Stimulated activated CD8-positive, alpha-beta memory T cell treated with anti-CD3 and anti-CD28 coated beads, Interleukin-2, amount 100 ng/mL, for 48 hours (primary cell): ENCODE results near the gene IBA57.

Experiments used
- DNase-seq, 2 donors: peaks; one replicate each; pipeline ENCODE4 v3.0.0-alpha.2; 2020; ENCODE audit warnings: low read depth in 2 of 2

Gene IBA57

DNA sequence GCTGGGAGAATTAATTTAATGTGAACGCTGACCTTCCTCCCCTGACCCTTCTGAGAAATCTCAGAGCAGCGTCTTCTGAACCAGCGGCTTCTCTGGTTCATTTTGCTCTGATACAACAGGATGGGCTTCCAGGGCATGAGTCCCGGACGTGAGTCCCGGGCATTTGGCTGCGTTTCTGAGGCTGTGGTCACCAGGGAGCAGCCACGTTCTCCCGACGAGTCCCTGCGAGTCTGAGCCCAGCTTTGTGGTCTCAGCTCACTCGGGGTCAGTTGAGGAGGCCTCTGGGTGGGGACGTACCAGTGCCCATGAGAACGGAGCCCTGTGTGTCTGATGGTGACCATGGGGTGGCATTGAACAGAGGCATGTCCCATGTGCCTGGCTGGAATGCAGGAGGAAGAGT lies 24.6 kb downstream of the IBA57 start:
- no peak for DNase-seq

DNA sequence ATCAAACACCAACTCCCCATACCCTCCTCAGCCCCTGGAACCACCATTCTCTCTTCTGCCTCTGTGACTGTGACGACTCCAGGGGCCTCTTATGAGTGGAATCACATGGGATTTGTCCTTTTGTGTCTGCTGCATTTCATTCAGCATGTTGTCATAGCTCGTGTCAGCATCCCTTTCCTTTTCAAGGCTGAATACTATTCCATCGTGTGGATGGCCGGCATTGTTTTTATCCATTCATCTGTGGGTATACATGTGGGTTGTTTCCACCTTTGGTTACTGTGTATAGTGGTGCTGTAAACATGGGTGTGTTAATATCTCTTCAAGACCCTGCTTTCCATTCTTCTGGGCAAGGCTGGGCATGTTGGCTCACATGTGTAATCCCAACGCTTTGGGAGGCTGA lies 25.2 kb downstream of the IBA57 start:
- DNase-seq = no peak

DNA sequence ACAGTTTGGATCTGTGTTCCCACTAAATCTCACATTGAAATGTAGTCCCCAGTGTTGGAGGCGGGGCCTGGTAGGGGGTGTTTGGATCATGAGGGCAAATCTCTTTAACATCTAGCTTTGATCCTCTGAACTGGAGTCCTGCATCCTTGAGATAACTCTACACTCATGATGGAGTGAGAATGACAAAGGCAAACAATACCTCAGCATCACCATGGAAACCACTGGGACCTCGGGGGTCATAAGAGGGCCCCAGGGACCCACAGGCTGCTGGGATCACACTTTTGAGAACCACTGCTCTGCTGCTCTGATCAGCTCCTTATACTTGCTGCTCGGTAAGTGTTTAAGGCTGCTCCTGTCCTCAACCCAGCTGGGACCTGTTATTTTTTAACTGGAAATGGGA lies 28.8 kb downstream of the IBA57 start:
- no peak for DNase-seq

DNA sequence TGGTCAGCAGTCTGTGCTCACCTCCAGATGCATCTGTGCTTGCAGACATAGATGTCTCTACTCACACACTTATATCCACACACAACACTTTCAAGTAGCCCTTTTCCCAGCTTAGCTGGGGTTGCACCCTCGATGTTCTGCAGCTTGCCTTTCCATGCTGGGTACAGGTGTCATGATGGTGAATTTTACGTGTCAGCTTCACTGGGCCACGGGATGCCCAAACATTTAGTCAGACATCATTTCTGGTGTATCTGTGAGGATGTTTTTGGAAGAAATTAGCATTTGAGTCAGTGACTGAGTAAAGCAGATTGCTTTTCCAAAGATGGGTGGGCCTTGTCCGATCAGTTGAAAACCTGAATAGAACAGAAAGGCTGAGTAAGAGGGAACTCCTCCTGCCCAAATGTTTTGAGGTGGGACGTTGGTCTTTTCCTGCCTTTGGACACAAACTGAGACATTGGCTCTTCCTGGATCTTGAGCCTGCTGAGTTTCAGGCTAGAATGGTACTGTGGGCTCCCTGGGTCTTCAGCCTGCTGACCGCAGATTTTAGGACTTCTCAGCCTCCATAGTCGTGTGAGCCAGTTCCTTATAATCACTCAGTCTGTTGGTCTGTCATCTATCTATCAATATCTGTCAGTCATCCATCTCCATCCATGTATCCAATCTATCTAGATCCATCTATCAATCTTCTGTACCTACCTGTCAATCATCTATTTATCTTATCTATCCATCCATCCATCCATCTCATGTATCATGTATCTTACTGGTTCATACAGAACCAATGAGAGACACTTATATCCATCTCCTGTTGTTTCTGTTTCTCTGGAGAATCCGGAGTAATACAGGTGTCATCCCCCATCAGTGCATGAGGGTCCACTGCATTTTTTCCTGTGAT lies 29.6 kb downstream of the IBA57 start:
- DNase-seq = no peak

DNA sequence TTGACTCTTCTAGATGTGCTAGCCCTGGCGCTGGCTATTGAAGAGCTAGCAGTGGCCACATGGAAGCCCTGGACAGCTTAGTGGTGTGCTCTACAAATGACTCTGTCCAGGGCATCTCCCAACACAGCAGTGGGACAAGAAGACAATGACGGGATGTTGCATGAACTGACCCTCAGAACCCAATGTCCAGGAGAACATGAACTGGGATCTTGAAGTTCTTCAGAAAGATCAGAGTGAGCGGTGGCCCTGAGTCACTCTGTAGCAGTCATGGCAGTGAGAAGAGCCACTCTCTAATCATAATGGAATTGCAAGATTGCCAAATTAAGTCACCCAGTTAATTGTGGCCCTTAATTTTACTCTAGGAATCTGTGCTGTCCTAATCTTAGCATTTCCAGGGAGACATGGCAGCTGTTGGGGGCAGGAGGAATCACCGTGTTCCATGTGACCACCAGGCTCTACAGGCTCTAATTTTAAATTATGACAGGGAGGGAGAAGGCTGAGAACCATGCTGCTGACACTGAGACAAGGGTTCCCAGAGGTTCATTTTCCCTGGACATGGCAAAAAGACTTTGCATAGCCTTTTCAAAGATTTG lies 32.0 kb downstream of the IBA57 start:
- no peak for DNase-seq

DNA sequence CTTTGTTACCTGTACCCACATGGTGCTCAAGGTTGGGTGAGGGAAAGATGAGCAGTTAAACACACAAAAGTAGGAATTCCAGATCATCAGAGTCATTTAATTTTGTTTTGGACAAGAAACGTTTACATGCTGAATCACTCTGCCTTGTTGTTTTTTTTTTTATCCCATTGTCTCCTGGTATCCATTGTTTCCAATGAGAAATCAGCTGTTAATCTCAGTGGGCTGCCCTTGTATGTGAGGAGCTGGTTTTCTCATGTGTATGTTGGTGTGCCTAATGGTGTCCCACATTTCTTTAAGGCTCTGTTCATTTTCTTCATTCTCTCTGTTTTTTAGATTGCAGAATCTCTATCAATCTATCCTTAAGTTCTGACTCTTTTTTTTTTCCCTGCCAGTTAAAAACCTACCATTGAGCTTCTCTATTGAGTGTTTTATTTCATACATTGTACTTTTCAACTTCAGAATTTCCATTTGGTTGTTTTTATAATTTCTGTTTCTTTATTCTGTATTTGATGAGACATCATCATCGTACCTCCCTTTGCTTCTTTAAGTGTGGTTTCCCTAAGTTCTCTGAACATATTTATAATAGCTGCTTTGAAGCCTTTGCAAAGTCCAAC lies 33.5 kb downstream of the IBA57 start:
- DNase-seq = no peak

DNA sequence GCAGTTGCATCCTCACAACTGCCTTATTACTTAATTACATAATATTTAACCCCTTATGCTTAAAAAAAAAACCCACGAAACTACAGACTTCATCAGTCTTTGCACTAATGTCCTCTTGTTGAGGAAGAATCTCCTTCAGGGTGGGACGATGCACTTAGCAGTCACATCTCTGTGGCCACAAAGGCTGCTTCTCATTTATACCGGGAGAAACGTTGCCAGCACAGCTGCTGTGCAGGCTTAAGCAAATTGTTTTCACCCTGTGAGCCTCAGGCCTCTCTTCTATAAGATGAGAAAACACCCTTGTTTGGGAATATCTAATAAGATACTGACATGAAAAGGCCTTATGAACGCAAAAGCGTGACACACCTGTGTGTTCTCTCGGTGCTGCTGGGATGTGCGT lies 39.4 kb downstream of the IBA57 start:
- DNase-seq = no peak

DNA sequence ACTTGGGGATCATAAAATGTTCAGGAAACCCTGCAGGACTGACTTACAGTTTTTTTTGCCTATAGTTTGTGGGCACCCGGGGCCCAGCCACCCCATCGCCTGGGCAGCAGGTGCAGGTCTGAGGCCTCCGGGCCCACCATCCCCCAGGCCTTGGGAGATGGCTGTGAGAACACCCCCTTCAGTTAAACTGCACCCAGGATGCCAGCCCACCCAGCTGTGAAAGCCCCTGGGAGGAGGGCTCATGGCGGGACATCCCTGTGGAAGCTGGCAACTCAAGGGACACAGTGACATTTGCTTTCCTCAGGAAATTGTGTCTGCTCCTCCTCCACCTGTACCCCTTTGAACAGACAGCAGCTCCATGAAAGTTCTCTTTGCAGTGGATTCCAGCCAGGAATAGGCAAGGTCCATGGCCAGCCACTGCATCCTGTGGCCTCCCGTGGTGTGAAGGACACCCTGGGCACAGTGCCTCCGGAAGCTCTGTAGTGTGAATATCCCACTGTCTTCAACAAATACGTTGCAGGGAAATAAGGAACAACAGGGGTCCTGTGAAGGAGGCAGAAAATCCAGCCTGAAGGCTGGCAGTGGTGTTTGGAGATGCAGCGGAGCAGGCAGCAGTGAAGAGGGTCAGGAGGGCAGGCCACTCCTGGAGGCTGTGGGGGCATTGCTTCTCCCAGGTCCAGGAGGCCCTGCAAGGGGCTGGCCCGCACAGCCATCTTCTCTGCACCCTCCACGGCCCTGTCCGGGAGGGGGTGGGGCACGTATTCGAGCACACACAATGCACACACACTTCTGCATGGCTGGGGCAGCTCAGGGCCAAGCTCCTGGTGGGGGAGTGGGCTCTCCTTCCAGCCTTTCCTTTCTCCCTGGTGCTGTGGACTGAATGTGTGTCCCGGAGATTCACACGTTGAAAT lies 40.2 kb downstream of the IBA57 start:
- DNase-seq = no peak

DNA sequence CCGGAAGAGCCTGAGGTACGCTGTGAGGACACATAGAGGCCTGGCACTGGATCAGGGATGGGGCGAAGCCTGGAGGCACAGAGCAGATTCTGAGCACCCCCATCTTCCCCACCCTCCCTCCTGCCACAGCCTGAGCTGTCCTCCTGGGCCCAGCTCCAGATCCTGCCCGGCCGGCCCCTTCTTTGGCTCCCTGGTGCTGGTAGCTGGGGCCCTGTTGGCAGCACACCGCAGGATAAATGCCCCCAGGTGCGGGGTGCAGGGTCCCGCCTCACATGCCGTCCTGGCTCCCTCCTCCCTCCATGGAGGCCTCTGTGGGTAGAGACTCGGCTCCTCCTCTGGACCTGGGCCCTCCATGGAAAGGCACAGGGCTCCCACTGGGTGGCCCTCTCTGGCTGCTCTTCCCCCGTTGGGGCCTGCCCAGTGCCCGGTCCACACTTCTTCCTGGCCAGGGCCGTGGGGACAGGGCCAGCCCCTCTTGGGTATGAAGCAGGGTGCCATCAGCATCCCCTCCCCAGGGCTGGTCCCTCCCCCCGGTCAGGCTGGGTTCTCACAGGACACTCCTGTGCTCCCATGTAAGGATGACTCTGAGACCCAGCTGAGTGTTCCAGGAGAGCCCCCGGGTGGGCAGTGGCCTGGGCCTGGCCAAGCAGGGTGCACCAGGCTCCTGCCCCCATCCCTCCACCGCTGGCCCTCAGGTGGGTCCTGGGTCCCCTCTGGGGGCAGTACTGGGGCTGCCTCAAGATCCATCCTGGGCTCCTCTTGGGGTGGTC lies 41.2 kb downstream of the IBA57 start:
- DNase-seq = no peak

DNA sequence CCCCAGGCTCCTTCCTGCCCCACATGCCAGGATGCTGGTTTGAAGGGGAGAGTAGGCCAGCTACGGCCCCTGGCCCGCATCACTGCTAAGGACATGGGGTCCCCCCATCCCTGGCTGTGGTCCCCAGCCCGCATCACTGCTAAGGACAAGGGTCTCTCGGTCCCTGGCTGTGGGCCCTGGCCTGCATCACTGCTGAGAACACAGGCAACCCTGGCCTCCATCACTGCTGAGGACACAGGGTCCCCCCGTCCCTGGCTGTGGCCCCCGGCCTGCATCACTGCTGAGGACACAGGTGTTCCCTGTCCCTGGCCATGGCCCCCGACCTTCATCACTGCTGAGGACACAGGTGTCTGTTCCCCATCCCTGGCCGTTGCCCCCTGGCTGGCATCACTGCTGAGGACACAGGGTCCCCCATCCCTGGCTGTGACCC lies 41.8 kb downstream of the IBA57 start:
- DNase-seq = no peak

DNA sequence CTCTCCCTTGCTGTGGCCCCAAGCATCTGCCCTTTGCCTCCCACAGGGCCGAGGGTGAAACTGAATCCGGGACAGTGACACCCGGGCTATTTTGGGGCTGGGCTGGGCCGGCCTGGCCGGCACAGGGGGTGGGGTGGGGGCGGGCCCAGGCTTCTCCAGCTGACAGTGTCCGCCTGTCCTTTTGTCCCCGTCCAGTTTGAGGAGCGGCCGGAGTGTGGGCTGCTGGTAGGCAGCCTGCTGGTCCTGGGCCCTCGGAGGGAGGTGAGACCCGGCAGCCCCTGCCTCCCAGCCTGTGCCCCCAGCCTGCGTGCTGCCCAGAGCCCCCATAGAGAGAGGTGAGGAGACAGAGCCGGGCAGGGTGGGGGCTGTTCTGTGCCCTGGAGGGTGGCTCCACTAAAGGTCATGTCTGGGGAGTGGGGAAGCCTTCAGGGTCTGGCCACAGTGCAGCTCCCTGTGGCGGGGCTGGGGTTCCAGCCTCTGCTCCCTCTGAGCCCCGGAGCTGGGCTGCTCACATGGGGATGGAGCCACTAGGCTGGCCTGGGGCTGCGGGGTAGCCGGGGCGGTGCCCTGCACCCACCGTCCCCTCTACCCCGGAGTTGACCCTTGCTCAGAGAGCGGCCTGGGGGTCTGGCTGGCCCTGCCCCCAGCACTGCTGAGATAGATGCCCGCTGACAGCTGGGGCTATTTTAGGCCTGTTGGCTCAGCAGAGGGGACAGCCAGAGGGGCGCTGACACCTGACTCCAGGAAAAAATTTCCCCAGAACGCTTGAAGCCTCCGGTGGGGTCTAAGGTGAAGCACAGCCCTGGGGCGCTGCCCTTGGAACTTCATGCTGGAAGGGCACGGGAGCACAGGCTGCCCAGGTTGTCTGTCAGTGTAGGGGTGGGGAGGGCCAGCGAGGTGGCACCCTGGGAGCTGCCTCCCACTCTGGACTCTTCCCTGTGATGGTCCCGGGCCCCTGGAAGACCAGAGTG lies 42.5 kb downstream of the IBA57 start, which contains the start of gene OBSCN:
Gene OBSCN (plus strand): TSS at position 194 of the 971 bp plus-strand sequence. CDS start 3,740 bp downstream, outside the sequence.
- no peak for DNase-seq

DNA sequence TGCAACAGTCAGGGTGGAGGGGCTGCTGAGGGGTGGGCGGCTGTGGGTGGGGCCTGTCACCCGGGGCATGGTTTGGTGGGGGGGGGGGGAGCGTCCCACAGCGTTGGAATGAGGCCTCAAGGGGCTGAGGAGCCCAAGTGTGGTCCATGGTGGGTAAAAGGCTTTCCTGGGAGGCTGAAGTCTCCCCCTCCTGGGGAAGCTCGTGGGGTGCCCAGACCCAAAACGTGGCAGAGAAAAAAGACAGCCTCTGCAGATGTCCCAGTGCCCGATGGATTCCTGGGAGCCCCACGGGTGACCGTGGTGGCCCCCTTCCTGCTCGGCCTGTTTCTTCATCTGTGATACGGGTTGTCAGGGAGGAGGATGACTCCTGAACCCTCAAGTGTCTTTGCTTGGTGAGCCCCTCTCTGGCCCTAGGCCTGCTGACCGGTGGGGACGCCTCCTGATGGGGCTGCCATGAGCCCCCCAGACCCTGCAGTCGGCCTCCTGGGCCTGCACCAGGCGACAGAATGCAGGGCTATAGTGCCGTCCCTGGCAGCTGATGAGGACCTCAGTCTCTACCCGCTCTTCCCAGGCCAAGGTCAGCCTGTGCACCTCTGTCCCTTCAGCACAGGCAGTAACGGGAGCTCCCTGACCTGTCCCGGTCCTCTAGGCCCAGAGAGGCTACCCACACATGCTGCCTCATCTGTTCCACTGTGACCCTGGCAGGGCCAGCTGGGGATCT lies 43.4 kb downstream of the IBA57 start:
- no peak for DNase-seq

DNA sequence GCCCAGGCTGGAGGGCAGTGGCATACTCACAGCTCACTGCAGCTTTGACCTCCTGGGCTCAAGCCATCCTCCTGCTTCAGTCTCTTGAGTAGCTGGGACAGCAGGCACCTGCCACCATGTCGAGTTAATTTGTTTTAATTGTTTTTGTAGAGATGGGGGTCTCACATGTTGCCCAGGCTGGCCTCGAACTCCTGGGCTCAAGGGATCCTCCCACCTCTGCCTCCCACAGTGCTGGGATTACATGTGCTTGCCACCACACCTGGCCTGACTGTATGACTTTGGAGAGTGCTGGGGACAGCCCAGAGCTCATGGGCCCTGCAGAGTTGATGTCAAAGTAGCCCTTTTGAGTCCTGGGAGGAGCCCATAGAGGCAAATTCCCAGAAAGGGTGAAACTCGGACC lies 44.1 kb downstream of the IBA57 start:
- no peak for DNase-seq

DNA sequence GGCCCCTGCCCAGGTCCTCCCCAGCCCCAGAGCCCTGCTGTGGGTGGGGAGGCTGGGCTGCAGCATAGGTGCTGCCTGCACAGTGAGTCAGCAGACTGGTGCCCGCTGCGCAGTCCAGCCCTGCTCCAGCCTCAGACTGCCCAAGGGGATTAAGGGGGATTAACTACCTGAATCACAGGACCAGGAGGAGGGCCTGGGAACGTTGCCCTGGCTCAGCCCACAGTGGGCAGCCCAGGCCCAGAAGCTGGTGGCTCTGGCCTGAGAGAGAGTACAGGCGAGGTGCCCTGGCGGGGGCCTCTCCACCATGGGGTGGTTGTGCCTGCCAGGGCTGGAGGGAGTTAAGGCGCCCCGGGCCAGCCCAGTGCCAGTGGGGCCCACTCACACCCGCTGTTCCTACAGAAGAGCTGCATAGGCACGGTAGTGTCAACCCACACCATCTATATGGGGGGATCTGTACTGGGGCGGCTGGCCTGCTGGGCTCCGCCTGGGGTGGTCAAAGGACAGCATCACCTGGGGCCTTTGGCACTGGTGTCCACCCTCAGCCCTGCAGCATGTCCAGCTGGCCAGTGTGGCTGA lies 44.6 kb downstream of the IBA57 start:
- no peak for DNase-seq

DNA sequence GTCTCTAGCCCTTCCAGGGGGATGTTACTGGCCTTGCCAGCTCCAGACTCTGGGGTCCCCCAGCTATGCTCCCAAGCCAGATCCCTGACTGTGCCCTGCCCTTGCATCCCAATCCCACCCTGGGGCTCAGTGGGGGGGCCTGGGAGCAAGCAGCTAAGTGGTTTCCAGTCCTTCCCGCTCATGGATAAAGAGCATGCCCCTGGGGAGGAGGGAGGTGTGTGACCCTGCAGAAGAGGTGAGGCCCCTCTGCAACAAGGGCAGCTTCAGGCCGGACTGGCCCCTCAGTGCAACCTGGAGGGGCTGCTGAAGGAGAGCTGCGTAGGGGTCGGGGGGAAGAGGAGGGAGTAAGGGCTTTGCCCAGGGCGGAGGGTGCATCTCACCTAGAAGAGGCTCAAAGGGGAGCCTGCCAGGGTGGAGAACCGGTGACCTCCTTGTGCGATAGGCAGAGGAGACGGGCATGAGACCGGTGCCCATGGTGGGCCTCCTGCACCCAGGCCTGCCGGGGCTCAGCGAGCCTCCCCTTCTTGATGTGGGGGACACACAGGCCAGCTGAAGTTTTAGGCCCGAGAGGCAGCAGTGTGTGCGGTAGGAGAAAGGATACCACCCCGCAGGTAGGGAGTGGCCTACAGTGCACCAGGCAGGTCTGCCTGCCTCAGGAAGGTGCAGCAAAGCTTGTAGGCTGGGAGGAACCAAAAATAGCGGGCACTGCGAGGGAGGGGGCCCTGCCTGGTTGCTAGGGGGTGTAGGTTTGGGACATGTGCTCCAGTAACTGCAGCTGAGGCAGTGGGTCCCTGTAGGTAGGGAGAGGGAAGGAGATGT lies 45.3 kb downstream of the IBA57 start:
- no peak for DNase-seq

DNA sequence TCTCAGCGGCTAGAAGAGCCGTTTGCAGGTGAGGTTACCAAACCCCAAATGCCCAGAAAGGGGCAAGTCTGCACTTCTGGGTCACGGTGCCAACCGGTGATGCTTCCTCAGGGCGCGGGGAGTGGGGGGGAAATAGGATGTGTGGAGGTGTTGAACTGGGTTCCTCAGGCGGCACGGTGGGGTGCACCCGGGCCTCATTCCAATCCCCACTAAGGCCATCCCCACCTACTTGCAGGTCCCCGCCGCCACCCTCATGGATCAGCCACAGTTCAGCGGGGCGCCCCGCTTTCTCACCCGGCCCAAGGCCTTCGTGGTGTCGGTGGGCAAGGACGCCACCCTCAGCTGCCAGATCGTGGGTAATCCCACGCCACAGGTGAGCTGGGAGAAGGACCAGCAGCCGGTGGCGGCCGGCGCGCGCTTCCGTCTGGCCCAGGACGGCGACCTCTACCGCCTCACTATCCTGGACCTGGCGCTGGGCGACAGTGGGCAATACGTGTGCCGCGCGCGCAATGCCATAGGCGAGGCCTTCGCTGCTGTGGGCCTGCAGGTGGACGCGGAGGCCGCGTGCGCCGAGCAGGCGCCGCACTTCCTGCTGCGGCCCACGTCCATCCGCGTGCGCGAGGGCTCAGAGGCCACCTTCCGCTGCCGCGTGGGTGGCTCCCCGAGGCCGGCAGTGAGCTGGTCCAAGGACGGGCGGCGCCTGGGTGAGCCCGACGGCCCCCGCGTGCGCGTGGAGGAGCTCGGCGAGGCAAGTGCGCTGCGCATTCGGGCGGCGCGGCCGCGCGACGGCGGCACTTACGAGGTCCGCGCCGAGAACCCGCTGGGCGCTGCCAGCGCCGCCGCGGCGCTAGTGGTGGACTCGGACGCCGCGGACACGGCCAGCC lies 46.2 kb downstream of the IBA57 start:
- no peak for DNase-seq

DNA sequence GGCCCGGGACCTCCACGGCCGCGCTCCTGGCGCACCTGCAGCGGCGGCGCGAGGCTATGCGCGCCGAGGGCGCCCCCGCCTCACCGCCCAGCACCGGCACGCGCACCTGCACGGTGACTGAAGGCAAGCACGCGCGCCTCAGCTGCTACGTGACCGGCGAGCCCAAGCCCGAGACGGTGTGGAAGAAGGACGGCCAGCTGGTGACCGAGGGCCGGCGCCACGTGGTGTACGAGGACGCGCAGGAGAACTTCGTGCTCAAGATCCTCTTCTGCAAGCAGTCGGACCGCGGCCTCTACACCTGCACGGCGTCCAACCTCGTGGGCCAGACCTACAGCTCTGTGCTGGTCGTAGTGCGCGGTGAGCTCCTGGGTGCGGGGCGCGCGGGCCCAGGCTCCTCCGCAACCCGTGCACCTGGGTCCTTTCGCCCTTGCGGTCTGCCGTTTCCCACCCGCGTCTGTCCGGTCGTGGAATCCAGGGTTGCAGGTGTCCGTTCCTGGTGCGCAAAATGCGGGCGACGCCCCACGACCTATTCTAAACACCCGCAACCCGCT lies 46.9 kb downstream of the IBA57 start:
- no peak for DNase-seq
